Neural cell (in vitro differentiated cells): Measurements from ENCODE around the gene TPSG1. TPM values are rescaled to one million over a fixed set of nuclear protein-coding genes. Genes with fewer than 3 reads are reported as not detected.

ENCODE experiments used
- H2AFZ ChIP-seq: fragments of 200-600, 300-800 bp; sonication (generic), shearing (Covaris generic); 2 replicates; pipeline ENCODE4 v1.6.0; 2014; ENCODE audit warnings: low read depth, mild to moderate bottlenecking, antibody characterized with exemption, low read length, moderate library complexity
- H3F3A ChIP-seq: fragments of 200-600 bp; shearing (Covaris generic); 2 replicates; pipeline ENCODE4 v1.6.1; 2016; ENCODE audit warnings: mild to moderate bottlenecking, moderate library complexity, mixed read lengths, antibody characterized with exemption, low read length; ENCODE audit not compliant: insufficient read depth, poor library complexity, severe bottlenecking
- H3K27ac ChIP-seq: fragments of 200-600, 300-800 bp; sonication (generic), shearing (Covaris generic); 2 replicates; pipeline ENCODE4 v1.5.1; 2014; ENCODE audit warnings: mild to moderate bottlenecking, low read length, moderate library complexity
- H3K27me3 ChIP-seq: fragments of 300-800, 200-600 bp; sonication (generic), shearing (Covaris generic); 2 replicates; pipeline ENCODE4 v1.6.0; 2014; ENCODE audit warnings: mild to moderate bottlenecking, low read depth, low read length, moderate library complexity; ENCODE audit not compliant: insufficient read depth
- H3K36me3 ChIP-seq: fragments of 300-800, 200-600 bp; sonication (generic), shearing (Covaris generic); 2 replicates; pipeline ENCODE4 v1.5.1; 2014; ENCODE audit warnings: mild to moderate bottlenecking, antibody characterized with exemption, low read length, moderate library complexity; ENCODE audit not compliant: insufficient read depth
- H3K4me2 ChIP-seq: fragments of 300-800, 200-600 bp; sonication (generic), shearing (Covaris generic); 2 replicates; pipeline ENCODE4 v1.6.0; 2014; ENCODE audit warnings: mild to moderate bottlenecking, low read length
- H3K4me3 ChIP-seq: fragments of 300-800, 200-600 bp; sonication (generic), shearing (Covaris generic); 2 replicates; pipeline ENCODE4 v1.5.1; 2014; ENCODE audit warnings: mild to moderate bottlenecking, low read length, moderate library complexity
- H3K79me2 ChIP-seq: fragments of 200-600 bp; shearing (Covaris generic); replicated peaks from 2 replicates; pipeline ENCODE4 v1.6.0; 2014; ENCODE audit warnings: mild to moderate bottlenecking, low read length, moderate library complexity; ENCODE audit not compliant: insufficient read depth
- H3K9ac ChIP-seq: fragments of 300-800, 200-600 bp; sonication (generic), shearing (Covaris generic); 2 replicates; pipeline ENCODE4 v1.6.1; 2016; ENCODE audit warnings: mild to moderate bottlenecking, low read length, mixed read lengths
- H3K9me2 ChIP-seq: fragments of 200-600 bp; shearing (Covaris generic); 2 replicates; pipeline ENCODE4 v1.6.1; 2016; ENCODE audit warnings: mild to moderate bottlenecking, low read length, mixed read lengths; ENCODE audit not compliant: insufficient read depth
- H3K9me3 ChIP-seq: fragments of 200-600, 300-800 bp; sonication (generic), shearing (Covaris generic); 2 replicates; pipeline ENCODE4 v1.6.1; 2016; ENCODE audit warnings: mild to moderate bottlenecking, mixed run types, low read length, moderate library complexity, mixed read lengths
- H4K20me1 ChIP-seq: fragments of 200-600 bp; shearing (Covaris generic); 2 replicates; pipeline ENCODE4 v1.6.1; 2016; ENCODE audit warnings: mild to moderate bottlenecking, mixed run types; ENCODE audit not compliant: insufficient read depth
- CTCF ChIP-seq: fragments of 450-650 bp; IDR thresholded peaks from 2 replicates; pipeline ENCODE4 v1.5.1; 2014; ENCODE audit warnings: antibody characterized with exemption, mild to moderate bottlenecking, moderate library complexity; ENCODE audit not compliant: poor library complexity, severe bottlenecking
- EP300 ChIP-seq: fragments of 450-650 bp; conservative IDR thresholded peaks from 2 replicates; pipeline ENCODE4 v1.6.1; 2014; ENCODE audit warnings: antibody characterized with exemption, mild to moderate bottlenecking, moderate library complexity; ENCODE audit not compliant: poor library complexity, severe bottlenecking
- EZH2 ChIP-seq: fragments of 200-600, 300-800 bp; shearing (Covaris generic), sonication (generic); IDR thresholded peaks from 2 replicates; pipeline ENCODE4 v1.6.1; 2014; ENCODE audit warnings: antibody characterized with exemption, low read length, borderline replicate concordance, mild to moderate bottlenecking; ENCODE audit not compliant: insufficient read depth, poor library complexity, severe bottlenecking
- MXI1 ChIP-seq: fragments of 450-650 bp; conservative IDR thresholded peaks from 2 replicates; pipeline ENCODE4 v1.6.1; 2014; ENCODE audit warnings: antibody characterized with exemption, mild to moderate bottlenecking; ENCODE audit not compliant: poor library complexity, severe bottlenecking
- POLR2AphosphoS5 ChIP-seq: IDR thresholded peaks from 2 replicates; pipeline ENCODE4 v1.6.1; 2012
- RAD21 ChIP-seq: fragments of 450-650 bp; conservative IDR thresholded peaks from 2 replicates; pipeline ENCODE4 v1.6.1; 2014; ENCODE audit warnings: antibody characterized with exemption, mild to moderate bottlenecking, moderate library complexity
- REST ChIP-seq: IDR thresholded peaks from 2 replicates; pipeline ENCODE4 v1.6.1; 2012; ENCODE audit warnings: borderline replicate concordance
- SMC3 ChIP-seq: fragments of 450-650 bp; conservative IDR thresholded peaks from 2 replicates; pipeline ENCODE4 v1.6.1; 2014; ENCODE audit warnings: antibody characterized with exemption, mild to moderate bottlenecking, moderate library complexity; ENCODE audit not compliant: poor library complexity
- TAF1 ChIP-seq: IDR thresholded peaks from 2 replicates; pipeline ENCODE4 v1.6.1; 2012; ENCODE audit warnings: low read depth
- polyA plus RNA-seq: library from polyadenylated mRNA; depleted of rRNA; stranded (reverse); fragments of >200 nt; gene quantifications from 2 replicates; pipeline ENCODE4 v1.2.3, GENCODE V29; 2014

The TPSG1 gene
- polyA plus RNA-seq, 1 donor from 2014 or later, result not detected

GRCh38 chr16:1174477-1175357 lies 50.4 kb downstream of the TPSG1 start:
- Histone ChIP-seq H3K79me2 (no peaks in the 10 kb centered on the region), H3K9me2 (no peaks in the 10 kb centered on the region), H2AFZ (no peak overlapping the region), H3F3A (no peaks in the 10 kb centered on the region), H3K9me3 (no peaks in the 10 kb centered on the region), H3K9ac (no peak overlapping the region), H3K4me2 (no peak overlapping the region), H3K4me3 (no peak overlapping the region), H3K27ac (no peak overlapping the region), H3K36me3 (no peaks in the 10 kb centered on the region), H4K20me1 (no peaks in the 10 kb centered on the region), H3K27me3 (no peaks in the 10 kb centered on the region)
- TF ChIP-seq EZH2 (no peak), POLR2AphosphoS5 (no peak), MXI1 (no peak), RAD21 (no peak), TAF1 (no peak), SMC3 (no peak), EP300 (no peak), REST (no peak), CTCF (no peak)

DNA sequence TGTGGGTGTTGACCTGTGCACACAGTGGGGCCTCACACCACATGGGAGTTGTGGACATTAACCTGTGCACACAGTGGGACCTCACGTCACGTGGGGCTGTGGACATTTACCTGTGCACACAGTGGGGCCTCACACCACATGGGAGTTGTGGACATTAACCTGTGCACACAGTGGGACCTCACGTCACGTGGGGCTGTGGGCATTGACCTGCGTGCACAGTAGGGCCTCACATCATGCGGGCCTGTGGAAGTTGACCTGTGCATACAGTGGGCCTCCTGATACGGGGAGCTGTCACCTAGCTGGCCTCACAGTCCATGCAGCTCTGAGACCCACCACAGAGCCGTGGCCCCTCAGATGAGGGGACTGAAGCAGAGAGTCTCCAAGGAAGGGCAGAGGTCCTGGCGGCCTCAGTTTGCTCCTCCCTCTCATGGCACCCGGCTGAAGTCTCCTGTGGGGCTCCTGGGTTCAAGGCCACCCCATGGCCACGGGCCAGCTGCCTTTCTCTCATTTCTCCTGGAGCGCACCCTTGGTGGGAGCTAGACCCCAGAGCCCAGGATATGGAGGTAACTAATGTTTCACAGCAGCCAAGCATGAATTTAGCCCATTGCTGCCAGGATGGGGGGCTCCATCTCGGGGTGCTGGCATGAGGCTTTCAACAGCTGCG lies 51.1 kb downstream of the TPSG1 start:
- Histone ChIP-seq H3K27ac (no peak overlapping the region), H3K9me2 (no peaks in the 10 kb centered on the region), H3K79me2 (no peaks in the 10 kb centered on the region), H3K4me2 (no peak overlapping the region), H3K27me3 (no peaks in the 10 kb centered on the region), H2AFZ (no peak overlapping the region), H3K9me3 (no peaks in the 10 kb centered on the region), H3K4me3 (no peak overlapping the region), H4K20me1 (no peaks in the 10 kb centered on the region), H3K36me3 (no peaks in the 10 kb centered on the region), H3F3A (no peaks in the 10 kb centered on the region), H3K9ac (no peak overlapping the region)
- TF ChIP-seq RAD21, result no peak
- no peak for TF ChIP-seq TAF1
- no peak for TF ChIP-seq MXI1
- no peak for TF ChIP-seq EP300
- no peak for TF ChIP-seq SMC3
- no peak for TF ChIP-seq EZH2
- no peak for TF ChIP-seq REST
- no peak for TF ChIP-seq POLR2AphosphoS5
- TF ChIP-seq CTCF, result no peak
